Prostate gland (tissue), 2 donors: ENCODE measurements around the gene KIAA1328. TPM values are rescaled to one million over a fixed set of nuclear protein-coding genes. Genes with fewer than 3 reads are reported as not detected.

Experiments used
- DNase-seq: peaks from one replicate; pipeline ENCODE4 v3.0.0-alpha.2; 2019; ENCODE audit warnings: low spot score
- H3K27ac ChIP-seq, 2 donors: fragments of 200-600 bp; sonication (generic); 2 replicates each; pipeline ENCODE4 v1.5.1; 2017 to 2019
- H3K27me3 ChIP-seq: fragments of 200-600 bp; sonication (generic); replicated peaks from 2 replicates; pipeline ENCODE4 v1.5.1; 2019; ENCODE audit not compliant: insufficient read depth
- H3K36me3 ChIP-seq, 2 donors: fragments of 200-600 bp; sonication (generic); 1 replicate in 1 of 2; 2 replicates in 1 of 2; pipeline versions ENCODE4 v1.5.1 to v1.8.1; 2017 to 2019
- H3K4me1 ChIP-seq: fragments of 200-600 bp; sonication (generic); replicated peaks from 2 replicates; pipeline ENCODE4 v1.5.1; 2019
- H3K4me3 ChIP-seq, 2 donors: fragments of 200-600 bp; sonication (generic); 2 replicates each; pipeline ENCODE4 v1.5.1; 2017 to 2019
- H3K9me3 ChIP-seq: fragments of 200-600 bp; sonication (generic); 2 replicates; pipeline ENCODE4 v1.5.1; 2017
- POLR2A ChIP-seq: fragments of 450-650 bp; IDR thresholded peaks from one replicate; pipeline ENCODE4 v1.6.1; 2016; ENCODE audit warnings: antibody characterized with exemption, mild to moderate bottlenecking
- POLR2AphosphoS5 ChIP-seq: sonication (generic); formaldehyde crosslinking; IDR thresholded peaks from one replicate; pipeline ENCODE4 v1.6.1; 2017; ENCODE audit warnings: antibody characterized with exemption
- WGBS: methylation state at CpG from one replicate; pipeline ENCODE4 v1.1.5; 2018; 5-methylcytosine and 5-hydroxymethylcytosine counted together
- intact Hi-C: fragments of 100-400 bp; cut with DNase I; formaldehyde crosslinking; loops from one replicate; pipeline ENCODE4 v1.14.2; 2022
- total RNA-seq, 2 donors: library from RNA; depleted of rRNA; stranded (reverse); fragments of >200 nt; gene quantifications; one replicate each; pipeline ENCODE4 v1.1.0, GENCODE V29; 2016
- TF ChIP-seq, protein P1 (sequence below), 4 experiments: fragments of 200-600 bp in 2 of 4; fragments of 450-650 bp in 2 of 4; sonication (generic) in 2 of 4; IDR thresholded peaks; 1 replicate in 3 of 4; 2 replicates in 1 of 4; pipeline ENCODE4 v1.5.1; 2016 to 2019; ENCODE audit warnings: antibody characterized with exemption in 4 of 4, mild to moderate bottlenecking in 2 of 4, moderate library complexity in 2 of 4

Gene KIAA1328
- total RNA-seq, 2 donors from 2014 or later: 8.7 to 13.7 TPM

DNA sequence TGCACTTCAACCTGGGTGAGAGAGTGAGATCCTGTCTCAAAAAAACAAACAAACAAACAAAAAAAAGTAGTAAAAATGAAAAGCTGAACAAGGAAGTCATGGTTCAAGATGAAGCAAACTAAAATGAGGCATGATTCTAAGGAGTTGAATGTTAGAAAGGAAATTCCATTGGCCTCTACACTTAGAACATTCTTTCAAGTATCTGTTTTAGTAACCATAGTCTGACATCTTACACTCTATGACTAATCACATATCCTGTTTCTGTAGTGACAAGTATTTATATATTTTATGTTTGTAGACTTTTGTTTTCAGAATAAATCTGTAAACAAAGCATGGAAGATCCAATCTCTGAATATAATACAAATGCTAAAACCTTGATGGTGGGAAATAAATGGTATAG, 164.1 kb downstream of the KIAA1328 start:
- H3K36me3 ChIP-seq: no peaks in the 10 kb centered on the region
- intact Hi-C loops: no loop called here
- no peaks in the 10 kb centered on the region for H3K9me3 ChIP-seq

GRCh38 chr18:37006742-37007141, 177.8 kb downstream of the KIAA1328 start:
- Histone ChIP-seq H3K36me3 (no peaks in the 10 kb centered on the region), H3K9me3 (no peaks in the 10 kb centered on the region), H3K4me3 (no peak overlapping the region), H3K27me3 (no peaks in the 10 kb centered on the region), H3K27ac (no peak overlapping the region), H3K4me1 (no peaks in the 10 kb centered on the region)
- DNase-seq: no peak
- TF ChIP-seq, protein P1, sequence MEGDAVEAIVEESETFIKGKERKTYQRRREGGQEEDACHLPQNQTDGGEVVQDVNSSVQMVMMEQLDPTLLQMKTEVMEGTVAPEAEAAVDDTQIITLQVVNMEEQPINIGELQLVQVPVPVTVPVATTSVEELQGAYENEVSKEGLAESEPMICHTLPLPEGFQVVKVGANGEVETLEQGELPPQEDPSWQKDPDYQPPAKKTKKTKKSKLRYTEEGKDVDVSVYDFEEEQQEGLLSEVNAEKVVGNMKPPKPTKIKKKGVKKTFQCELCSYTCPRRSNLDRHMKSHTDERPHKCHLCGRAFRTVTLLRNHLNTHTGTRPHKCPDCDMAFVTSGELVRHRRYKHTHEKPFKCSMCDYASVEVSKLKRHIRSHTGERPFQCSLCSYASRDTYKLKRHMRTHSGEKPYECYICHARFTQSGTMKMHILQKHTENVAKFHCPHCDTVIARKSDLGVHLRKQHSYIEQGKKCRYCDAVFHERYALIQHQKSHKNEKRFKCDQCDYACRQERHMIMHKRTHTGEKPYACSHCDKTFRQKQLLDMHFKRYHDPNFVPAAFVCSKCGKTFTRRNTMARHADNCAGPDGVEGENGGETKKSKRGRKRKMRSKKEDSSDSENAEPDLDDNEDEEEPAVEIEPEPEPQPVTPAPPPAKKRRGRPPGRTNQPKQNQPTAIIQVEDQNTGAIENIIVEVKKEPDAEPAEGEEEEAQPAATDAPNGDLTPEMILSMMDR (IDR thresholded peaks at IDR 0.05): no peak
- TF ChIP-seq POLR2A (no peak), POLR2AphosphoS5 (no peak)
- intact Hi-C loops: no loop called here

More for the DNA sequence above, 164.1 kb downstream of the KIAA1328 start:
- DNase-seq: no peak
- Histone ChIP-seq H3K27ac (no peak overlapping the region), H3K27me3 (no peaks in the 10 kb centered on the region), H3K4me3 (no peak overlapping the region), H3K4me1 (no peaks in the 10 kb centered on the region)
- TF ChIP-seq POLR2A: no peak

DNA sequence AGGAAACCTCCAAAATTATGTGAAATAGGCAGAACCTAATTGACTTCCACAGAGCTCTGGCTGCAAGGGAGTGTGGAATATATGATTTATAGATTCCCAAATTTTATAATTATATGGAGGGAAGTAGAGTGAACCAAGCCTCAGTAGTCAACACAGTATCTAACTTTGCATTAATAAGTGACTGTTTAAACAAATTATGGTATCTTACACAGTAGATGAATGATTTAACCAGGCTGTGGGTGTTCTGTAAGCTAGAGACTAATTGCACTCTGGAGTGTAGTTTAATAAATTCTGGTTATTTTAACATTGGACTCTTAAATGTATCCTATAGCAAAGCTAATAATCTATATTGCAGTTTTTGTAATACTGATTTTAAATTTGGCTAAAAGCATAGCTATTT, 183.5 kb downstream of the KIAA1328 start:
- TF ChIP-seq, protein P1 (IDR thresholded peaks at IDR 0.05): no peak
- TF ChIP-seq POLR2AphosphoS5 (no peak), POLR2A (no peak)
- no peak overlapping the region for H3K4me3 ChIP-seq
- H3K36me3 ChIP-seq: no peaks in the 10 kb centered on the region
- no peaks in the 10 kb centered on the region for H3K9me3 ChIP-seq
- H3K27me3 ChIP-seq: no peaks in the 10 kb centered on the region
- no peak for DNase-seq
- H3K4me1 ChIP-seq: no peaks in the 10 kb centered on the region
- no peak overlapping the region for H3K27ac ChIP-seq
- intact Hi-C loops: no loop called here

- intact Hi-C loops: no loop called here
- TF ChIP-seq, protein P1 (IDR thresholded peaks at IDR 0.05): no peak
- TF ChIP-seq POLR2AphosphoS5 (no peak), POLR2A (no peak)
Measured at GRCh38 chr18:37019157-37019827, 190.4 kb downstream of the KIAA1328 start.

GRCh38 chr18:37033419-37033818, 204.5 kb downstream of the KIAA1328 start:
- Histone ChIP-seq H3K27me3 (no peaks in the 10 kb centered on the region), H3K4me1 (no peaks in the 10 kb centered on the region), H3K27ac (no peak overlapping the region), H3K4me3 (no peak overlapping the region), H3K36me3 (no peaks in the 10 kb centered on the region), H3K9me3 (no peaks in the 10 kb centered on the region)
- 72% methylated on average over 2 of the region's 2 CpGs for WGBS
- intact Hi-C loops: no loop called here
- DNase-seq: no peak
- no peak for TF ChIP-seq POLR2A
- TF ChIP-seq, protein P1 (IDR thresholded peaks at IDR 0.05): no peak
- TF ChIP-seq POLR2AphosphoS5: no peak

More at GRCh38 chr18:37019157-37019827, 190.4 kb downstream of the KIAA1328 start:
- WGBS: 86% methylated on average over 7 of the region's 7 CpGs
- H3K4me1 ChIP-seq: no peaks in the 10 kb centered on the region
- H3K4me3 ChIP-seq: no peak overlapping the region
- no peak for DNase-seq
- H3K9me3 ChIP-seq: no peaks in the 10 kb centered on the region
- no peak overlapping the region for H3K27ac ChIP-seq
- no peaks in the 10 kb centered on the region for H3K27me3 ChIP-seq
- H3K36me3 ChIP-seq: no peaks in the 10 kb centered on the region
